ENCODE results near the gene SUOX. TPM values are rescaled to one million over a fixed set of nuclear protein-coding genes. Genes with fewer than 3 reads are reported as not detected.
"Not testable (repeated sequence)": the region's sequence is repeated elsewhere in the genome, so short reads cannot be mapped to it uniquely, and the experiment has no call there.

SUOX gene
- total and polyA plus RNA-seq, 2 donors (not counting 1 experiment from before 2014, with no cell fraction given) = 11.1 to 11.6 TPM

- TF ChIP-seq CTCF (conservative IDR thresholded peaks at IDR 0.05 in 1 of 2, IDR thresholded peaks at IDR 0.05 in 1 of 2; ENCODE audit: low read depth in 1 of 2, low read length in 2 of 2) = no peak
- no peak for TF ChIP-seq EZH2 (IDR thresholded peaks at IDR 0.05; ENCODE audit: low read length, missing control alignments)
- H3K79me2 ChIP-seq (ENCODE audit: control insufficient read depth, insufficient read depth, low read length) = peaks cover 55% of the 10 kb centered on the region
- no peak for DNase-seq (ENCODE audit: low read depth in 2 of 2)
These were observed 18.7 kb upstream of the SUOX start for GRCh38 chr12:55978393-55978792.

GRCh38 chr12:55979069-55979468 is 18.0 kb upstream of the SUOX start:
- Histone ChIP-seq H3K36me3 (ENCODE audit: control insufficient read depth, insufficient read depth, low read length) (peaks cover 8% of the 10 kb centered on the region), H3K79me2 (ENCODE audit: control insufficient read depth, insufficient read depth, low read length) (peaks cover 53% of the 10 kb centered on the region), H3K27ac (ENCODE audit: insufficient read depth, low read length) (no peak overlapping the region), H3K4me2 (ENCODE audit: extremely low read depth, insufficient read depth, low read length) (no peak overlapping the region), H3K9me3 (ENCODE audit: control insufficient read depth, insufficient read depth, low read depth, low read length) (no peaks in the 10 kb centered on the region), H3K4me3 (replicated peaks in 1 of 4; ENCODE audit: control extremely low read depth in 1 of 4, insufficient read depth in 1 of 4, low read depth in 3 of 4, low read length in 4 of 4) (no peak overlapping the region), H3K27me3 (ENCODE audit: control insufficient read depth, insufficient read depth, low read length) (no peaks in the 10 kb centered on the region), H3K9ac (ENCODE audit: insufficient read depth, low read length) (no peak overlapping the region), H3K4me1 (ENCODE audit: control insufficient read depth, extremely low read depth, insufficient read depth, low read length) (peaks cover 2% of the 10 kb centered on the region), H4K20me1 (ENCODE audit: control insufficient read depth, extremely low read depth, insufficient read depth, low read length) (no peaks in the 10 kb centered on the region), H2AFZ (ENCODE audit: low read length) (no peak overlapping the region)
- no peak for DNase-seq (ENCODE audit: low read depth in 2 of 2)
- TF ChIP-seq EZH2 (IDR thresholded peaks at IDR 0.05; ENCODE audit: low read length, missing control alignments) (no peak), CTCF (conservative IDR thresholded peaks at IDR 0.05 in 1 of 2, IDR thresholded peaks at IDR 0.05 in 1 of 2; ENCODE audit: low read depth in 1 of 2, low read length in 2 of 2) (no peak)

More at GRCh38 chr12:55978393-55978792, 18.7 kb upstream of the SUOX start:
- Histone ChIP-seq H2AFZ (ENCODE audit: low read length) (no peak overlapping the region), H3K4me3 (replicated peaks in 1 of 4; ENCODE audit: control extremely low read depth in 1 of 4, insufficient read depth in 1 of 4, low read depth in 3 of 4, low read length in 4 of 4) (no peak overlapping the region), H3K9me3 (ENCODE audit: control insufficient read depth, insufficient read depth, low read depth, low read length) (no peaks in the 10 kb centered on the region), H3K9ac (ENCODE audit: insufficient read depth, low read length) (no peak overlapping the region), H3K4me2 (ENCODE audit: extremely low read depth, insufficient read depth, low read length) (no peak overlapping the region), H3K36me3 (ENCODE audit: control insufficient read depth, insufficient read depth, low read length) (peaks cover 8% of the 10 kb centered on the region), H4K20me1 (ENCODE audit: control insufficient read depth, extremely low read depth, insufficient read depth, low read length) (no peaks in the 10 kb centered on the region), H3K27ac (ENCODE audit: insufficient read depth, low read length) (no peak overlapping the region), H3K4me1 (ENCODE audit: control insufficient read depth, extremely low read depth, insufficient read depth, low read length) (peaks cover 2% of the 10 kb centered on the region), H3K27me3 (ENCODE audit: control insufficient read depth, insufficient read depth, low read length) (no peaks in the 10 kb centered on the region)

GRCh38 chr12:55981882-55982281 is 15.2 kb upstream of the SUOX start:
- H3K4me1 ChIP-seq (ENCODE audit: control insufficient read depth, extremely low read depth, insufficient read depth, low read length); H2AFZ ChIP-seq (ENCODE audit: low read length); H3K9ac ChIP-seq (ENCODE audit: insufficient read depth, low read length); H4K20me1 ChIP-seq (ENCODE audit: control insufficient read depth, extremely low read depth, insufficient read depth, low read length); H3K27me3 ChIP-seq (ENCODE audit: control insufficient read depth, insufficient read depth, low read length); H3K27ac ChIP-seq (ENCODE audit: insufficient read depth, low read length); H3K4me3 ChIP-seq (replicated peaks in 1 of 4; ENCODE audit: control extremely low read depth in 1 of 4, insufficient read depth in 1 of 4, low read depth in 3 of 4, low read length in 4 of 4); H3K4me2 ChIP-seq (ENCODE audit: extremely low read depth, insufficient read depth, low read length); H3K9me3 ChIP-seq (ENCODE audit: control insufficient read depth, insufficient read depth, low read depth, low read length): not testable (repeated sequence)
- Histone ChIP-seq H3K79me2 (ENCODE audit: control insufficient read depth, insufficient read depth, low read length) (peaks cover 27% of the 10 kb centered on the region), H3K36me3 (ENCODE audit: control insufficient read depth, insufficient read depth, low read length) (peaks cover 10% of the 10 kb centered on the region)
- peak in 1 of 2 donors; percentile 21 for DNase-seq (ENCODE audit: low read depth in 2 of 2)
